H9 (cell line): ENCODE measurements around the gene INPP5F. TPM values are rescaled to one million over a fixed set of nuclear protein-coding genes. Genes with fewer than 3 reads are reported as not detected.
A peak's percentile ranks its signal among the peaks of the same experiment; 100 is the strongest.

Experiments used
- DNase-seq: peaks from one replicate; pipeline ENCODE4 v3.0.0-alpha.2; 2017
- H2AFZ ChIP-seq: one replicate; pipeline ENCODE4 v1.6.1; 2013; ENCODE audit warnings: mild to moderate bottlenecking, low read length, control low read depth, moderate library complexity
- H2AK5ac ChIP-seq: 2 replicates; pipeline ENCODE4 v1.6.1; 2013; ENCODE audit warnings: low read length, control low read depth, mixed read lengths; ENCODE audit not compliant: insufficient read length
- H2BK120ac ChIP-seq: one replicate; pipeline ENCODE4 v1.6.1; 2013; ENCODE audit warnings: low read depth, mild to moderate bottlenecking, low read length, control low read depth, inconsistent platforms; ENCODE audit not compliant: poor library complexity, severe bottlenecking
- H2BK12ac ChIP-seq: 2 replicates; pipeline ENCODE4 v1.6.1; 2013; ENCODE audit warnings: low read length, control low read depth, mixed read lengths, low read depth; ENCODE audit not compliant: insufficient read length
- H2BK15ac ChIP-seq: 2 replicates; pipeline ENCODE4 v1.6.1; 2013; ENCODE audit warnings: low read depth, low read length, control low read depth
- H2BK20ac ChIP-seq: one replicate; pipeline ENCODE4 v1.6.1; 2013; ENCODE audit warnings: low read depth, mild to moderate bottlenecking, low read length, control low read depth, inconsistent platforms; ENCODE audit not compliant: poor library complexity, severe bottlenecking
- H2BK5ac ChIP-seq: 2 replicates; pipeline ENCODE4 v1.6.1; 2013; ENCODE audit warnings: low read length, control low read depth, mixed read lengths; ENCODE audit not compliant: insufficient read length
- H3K14ac ChIP-seq: 2 replicates; pipeline ENCODE4 v1.6.1; 2013; ENCODE audit warnings: low read length, control low read depth; ENCODE audit not compliant: insufficient read depth
- H3K18ac ChIP-seq: 2 replicates; pipeline ENCODE4 v1.6.1; 2013; ENCODE audit warnings: low read depth, mild to moderate bottlenecking, mixed read lengths, low read length, control low read depth; ENCODE audit not compliant: insufficient read length
- H3K23ac ChIP-seq: 2 replicates; pipeline ENCODE4 v1.6.1; 2013; ENCODE audit warnings: low read length, control low read depth, mixed read lengths, low read depth; ENCODE audit not compliant: insufficient read length
- H3K23me2 ChIP-seq: 2 replicates; pipeline ENCODE4 v1.6.1; 2013; ENCODE audit warnings: low read depth, mild to moderate bottlenecking, mixed read lengths, low read length, control low read depth; ENCODE audit not compliant: insufficient read length, poor library complexity, severe bottlenecking
- H3K27ac ChIP-seq: 2 replicates; pipeline ENCODE4 v1.5.1; 2013; ENCODE audit warnings: low read length, control low read depth, mixed read lengths, low read depth; ENCODE audit not compliant: insufficient read length
- H3K27me3 ChIP-seq: 2 replicates; pipeline ENCODE4 v1.6.1; 2013; ENCODE audit warnings: low read length, control low read depth, inconsistent platforms; ENCODE audit not compliant: insufficient read depth
- H3K4ac ChIP-seq: 2 replicates; pipeline ENCODE4 v1.6.1; 2013; ENCODE audit warnings: low read depth, mild to moderate bottlenecking, control low read depth, inconsistent platforms, low read length, moderate library complexity
- H3K4me1 ChIP-seq: 2 replicates; pipeline ENCODE4 v1.6.1; 2013; ENCODE audit warnings: low read length, control low read depth, inconsistent platforms; ENCODE audit not compliant: insufficient read depth
- H3K4me2 ChIP-seq: 2 replicates; pipeline ENCODE4 v1.6.1; 2013; ENCODE audit warnings: low read length, control low read depth, mixed read lengths; ENCODE audit not compliant: insufficient read length, insufficient read depth
- H3K56ac ChIP-seq: 2 replicates; pipeline ENCODE4 v1.6.1; 2013; ENCODE audit warnings: low read depth, mild to moderate bottlenecking, mixed read lengths, low read length, control low read depth; ENCODE audit not compliant: insufficient read length
- H3K79me1 ChIP-seq: 2 replicates; pipeline ENCODE4 v1.6.1; 2013; ENCODE audit warnings: low read depth, mild to moderate bottlenecking, moderate library complexity, low read length, control low read depth, inconsistent platforms; ENCODE audit not compliant: insufficient read depth, poor library complexity, severe bottlenecking
- H3K79me2 ChIP-seq: 2 replicates; pipeline ENCODE4 v1.6.1; 2013; ENCODE audit warnings: low read length, control low read depth, inconsistent platforms; ENCODE audit not compliant: insufficient read depth
- H3K9ac ChIP-seq: 2 replicates; pipeline ENCODE4 v1.6.1; 2013; ENCODE audit warnings: low read length, control low read depth, mixed read lengths; ENCODE audit not compliant: insufficient read length; ENCODE audit errors: extremely low read depth
- H3K9me3 ChIP-seq: one replicate; pipeline ENCODE4 v1.6.1; 2013; ENCODE audit warnings: low read depth, low read length, inconsistent platforms; ENCODE audit not compliant: control insufficient read depth
- H3T11ph ChIP-seq: one replicate; pipeline ENCODE4 v1.6.1; 2013; ENCODE audit warnings: mild to moderate bottlenecking, low read length, control low read depth, inconsistent platforms
- H4K20me1 ChIP-seq: one replicate; pipeline ENCODE4 v1.6.1; 2013; ENCODE audit not compliant: control insufficient read depth, insufficient read length, insufficient read depth
- H4K5ac ChIP-seq: 2 replicates; pipeline ENCODE4 v1.6.1; 2013; ENCODE audit warnings: low read depth, mild to moderate bottlenecking, mixed read lengths, low read length, control low read depth; ENCODE audit not compliant: insufficient read length
- H4K8ac ChIP-seq: replicated peaks from 2 replicates; pipeline ENCODE4 v1.6.1; 2013; ENCODE audit warnings: low read length, control low read depth, mixed read lengths, low read depth; ENCODE audit not compliant: insufficient read length
- H4K91ac ChIP-seq: 2 replicates; pipeline ENCODE4 v1.6.1; 2013; ENCODE audit warnings: low read depth, mild to moderate bottlenecking, moderate library complexity, mixed read lengths, low read length, control low read depth; ENCODE audit not compliant: insufficient read length
- H3K27ac Mint-ChIP-seq, 3 experiments: 2 replicates in 2 of 3; 3 replicates in 1 of 3; pipeline ENCODE4 v1.8.0; 2020 to 2021; ENCODE audit warnings: mixed read lengths in 3 of 3, mild to moderate bottlenecking in 1 of 3, moderate library complexity in 1 of 3
- H3K27me3 Mint-ChIP-seq: 2 replicates; pipeline ENCODE4 v1.8.0; 2021; ENCODE audit warnings: low read depth, mild to moderate bottlenecking, moderate library complexity, mixed read lengths
- H3K36me3 Mint-ChIP-seq, 3 experiments: 2 replicates in 2 of 3; 3 replicates in 1 of 3; pipeline ENCODE4 v1.8.0; 2020 to 2021; ENCODE audit warnings: low read depth in 3 of 3, mixed read lengths in 3 of 3; ENCODE audit not compliant: insufficient read depth in 1 of 3
- H3K4me1 Mint-ChIP-seq, 2 experiments: 2 replicates each; pipeline ENCODE4 v1.8.0; 2020; ENCODE audit warnings: mixed read lengths in 2 of 2
- H3K4me3 Mint-ChIP-seq, 2 experiments: 2 replicates in 1 of 2; 3 replicates in 1 of 2; pipeline ENCODE4 v1.8.0; 2020 to 2021; ENCODE audit warnings: mild to moderate bottlenecking in 2 of 2, mixed read lengths in 2 of 2, moderate library complexity in 1 of 2
- H3K9me3 Mint-ChIP-seq, 2 experiments: 2 replicates in 1 of 2; 3 replicates in 1 of 2; pipeline ENCODE4 v1.8.0; 2020; ENCODE audit warnings: mild to moderate bottlenecking in 2 of 2, mixed read lengths in 2 of 2, moderate library complexity in 1 of 2
- CTCF ChIP-seq: fragments of 200-600 bp; sonication (generic); conservative IDR thresholded peaks from 3 replicates; pipeline ENCODE4 v1.8.0; 2021; ENCODE audit warnings: antibody characterized with exemption, mild to moderate bottlenecking
- WGBS: extraction: QIAGEN DNeasy Blood & Tissue Kit; methylation state at CpG from one replicate; pipeline ENCODE4 v1.1.7; 2013; ENCODE audit warnings: missing lambda C conversion rate, low lambda C conversion rate, mixed read lengths; ENCODE audit not compliant: insufficient read length; ENCODE audit errors: extremely low coverage; 5-methylcytosine and 5-hydroxymethylcytosine counted together
- total RNA-seq: library from RNA; stranded (reverse); gene quantifications from 2 replicates; pipeline ENCODE4 v1.2.1, GENCODE V29; 2021

Gene INPP5F
- total RNA-seq, 1 experiment from 2014 or later = 108 TPM

GRCh38 chr10:119849031-119849789, 123.4 kb downstream of the INPP5F start:
- Histone ChIP-seq H3K27ac (no peak overlapping the region), H3K9ac (no peak overlapping the region), H4K8ac (no peak overlapping the region), H3T11ph (no peak overlapping the region), H2BK5ac (no peak overlapping the region), H2BK15ac (no peak overlapping the region), H2BK12ac (no peak overlapping the region), H4K91ac (no peak overlapping the region), H3K18ac (no peak overlapping the region), H2AK5ac (no peak overlapping the region), H3K79me2 (no peaks in the 10 kb centered on the region), H2BK20ac (no peak overlapping the region), H2AFZ (no peak overlapping the region), H3K27me3 (no peaks in the 10 kb centered on the region), H3K14ac (no peak overlapping the region), H2BK120ac (no peak overlapping the region), H3K56ac (no peak overlapping the region), H3K79me1 (no peaks in the 10 kb centered on the region), H3K23me2 (no peaks in the 10 kb centered on the region), H3K4me2 (no peak overlapping the region), H3K9me3 (no peaks in the 10 kb centered on the region), H4K5ac (no peak overlapping the region), H4K20me1 (no peaks in the 10 kb centered on the region), H3K23ac (no peak overlapping the region), H3K4ac (no peak overlapping the region), H3K4me1 (no peaks in the 10 kb centered on the region; the same call in 1 of the 2 replicates)
- no CpG with 5 or more reads among the region's 6 CpGs for WGBS
- Mint-ChIP-seq H3K4me3 (no peak overlapping the region), H3K4me1 (peaks cover 0 to 4% of the 10 kb centered on the region in 2 experiments; a peak in 2 of 4 replicates), H3K36me3 (peaks cover 38 to 82% (median 70%) of the 10 kb centered on the region in 3 experiments; a peak in 6 of 7 replicates), H3K27ac (peak overlapping the region in 1 of 3 experiments; percentile 76; a peak in 2 of 7 replicates), H3K9me3 (no peaks in the 10 kb centered on the region), H3K27me3 (no peaks in the 10 kb centered on the region; the same call in 1 of the 2 replicates)
- no peak for DNase-seq
- no peak for TF ChIP-seq CTCF
